Measurements from ENCODE around the gene BAZ1A.
"Not testable (repeated sequence)": the region's sequence is repeated elsewhere in the genome, so short reads cannot be mapped to it uniquely, and the experiment has no call there.

BAZ1A gene

DNA sequence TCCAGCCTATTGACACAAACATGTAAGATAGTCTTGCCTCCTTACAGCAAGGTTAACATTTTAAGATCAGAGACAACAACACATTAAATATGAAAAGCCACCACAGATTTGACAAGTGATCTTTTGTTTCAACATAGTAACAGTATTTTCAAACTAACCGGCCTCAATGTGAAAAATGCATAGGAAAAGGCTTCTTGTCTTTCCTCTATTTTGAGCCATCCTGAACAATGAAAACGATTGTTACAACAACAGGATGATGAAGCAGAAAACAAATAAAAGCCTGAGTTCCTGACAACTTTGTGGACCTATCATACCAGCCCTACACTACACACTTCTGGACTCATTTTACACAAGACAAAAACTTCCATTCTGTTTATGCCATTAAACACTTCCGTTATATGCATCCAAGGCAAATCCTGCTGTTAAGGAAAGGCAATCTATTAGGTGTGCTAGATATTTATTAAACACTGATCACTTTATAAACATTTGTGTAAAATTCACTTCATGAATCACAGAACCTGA lies 37.3 kb downstream of the BAZ1A start:
- in situ Hi-C loops (cut with HindIII; ENCODE audit: low pct_unique_long_range_greater_than_20kb, low sequenced_read_pairs), result no loop called here
- TF ChIP-seq JUND (IDR thresholded peaks at IDR 0.05; ENCODE audit: low read depth), result no peak
- DNase-seq (ENCODE audit: low read depth in 1 of 2, low spot score in 1 of 2), result no peak

DNA sequence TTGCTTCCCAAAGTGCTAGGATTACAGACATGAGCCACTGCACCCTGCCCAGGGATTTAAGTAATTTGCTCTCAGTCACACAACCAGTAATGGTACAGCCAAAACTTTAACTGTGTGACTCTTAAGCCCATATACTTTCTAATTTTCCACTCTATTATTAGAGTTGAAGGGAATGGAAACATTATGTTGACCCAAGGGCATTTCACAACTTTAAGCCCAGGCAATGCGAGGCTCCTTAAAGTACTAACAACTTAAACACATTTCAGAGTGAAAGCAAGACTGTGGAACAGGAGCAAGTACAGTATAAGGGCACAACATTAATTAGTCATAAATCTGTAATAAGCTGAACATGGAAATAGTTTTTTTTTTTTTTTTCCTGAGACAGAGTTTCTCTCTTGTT lies 39.8 kb downstream of the BAZ1A start:
- TF ChIP-seq JUND (IDR thresholded peaks at IDR 0.05; ENCODE audit: low read depth), result no peak
- in situ Hi-C loops (cut with HindIII; ENCODE audit: low pct_unique_long_range_greater_than_20kb, low sequenced_read_pairs), result no loop called here
- no peak for DNase-seq (ENCODE audit: low read depth in 1 of 2, low spot score in 1 of 2)

DNA sequence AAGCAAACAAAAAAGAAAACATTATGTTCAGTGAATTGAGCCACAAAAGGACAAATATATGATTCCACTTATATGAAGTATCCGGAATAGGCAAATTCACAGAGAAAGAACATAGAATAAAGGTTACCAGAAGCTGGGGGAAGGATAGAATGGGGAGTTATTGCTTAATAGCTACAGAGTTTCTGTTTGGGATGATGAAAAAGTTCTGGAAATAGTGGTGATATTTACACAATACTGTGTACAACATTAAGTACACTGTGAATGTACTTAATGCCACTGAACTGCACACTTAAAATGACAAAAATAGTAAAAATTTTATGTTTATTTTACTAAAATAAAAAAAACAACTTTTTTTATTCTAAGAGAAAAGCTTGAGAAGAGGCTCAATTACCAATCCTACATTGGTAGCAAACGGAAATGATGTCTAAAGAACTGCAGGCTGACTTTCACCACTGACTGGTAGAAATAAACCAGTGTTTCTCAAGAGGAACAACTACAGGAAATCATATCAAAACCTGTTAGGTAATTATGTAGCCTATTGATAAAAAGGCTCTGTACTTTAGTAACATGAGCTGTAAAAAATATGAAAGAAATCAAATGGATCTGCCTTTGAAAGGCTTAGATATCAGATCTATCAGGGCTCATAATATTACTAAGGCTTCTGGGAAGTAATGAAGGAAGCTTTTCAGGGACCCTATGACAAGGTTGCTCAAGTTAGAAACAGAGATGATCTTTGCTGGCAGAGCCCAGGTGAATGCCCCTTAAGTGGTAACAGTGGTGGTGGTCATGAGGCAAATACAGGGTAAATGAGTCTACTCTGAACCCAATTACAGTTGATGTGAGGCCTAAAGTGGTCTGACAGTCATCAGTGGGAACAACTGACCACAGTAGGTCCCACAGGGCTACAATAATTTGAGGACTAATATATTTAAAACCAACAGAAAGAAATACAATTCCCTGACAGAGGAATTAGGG lies 41.3 kb downstream of the BAZ1A start:
- no peak for TF ChIP-seq JUND (IDR thresholded peaks at IDR 0.05; ENCODE audit: low read depth)
- DNase-seq (ENCODE audit: low read depth in 1 of 2, low spot score in 1 of 2), result no peak
- in situ Hi-C loops (cut with HindIII; ENCODE audit: low pct_unique_long_range_greater_than_20kb, low sequenced_read_pairs), result no loop called here

DNA sequence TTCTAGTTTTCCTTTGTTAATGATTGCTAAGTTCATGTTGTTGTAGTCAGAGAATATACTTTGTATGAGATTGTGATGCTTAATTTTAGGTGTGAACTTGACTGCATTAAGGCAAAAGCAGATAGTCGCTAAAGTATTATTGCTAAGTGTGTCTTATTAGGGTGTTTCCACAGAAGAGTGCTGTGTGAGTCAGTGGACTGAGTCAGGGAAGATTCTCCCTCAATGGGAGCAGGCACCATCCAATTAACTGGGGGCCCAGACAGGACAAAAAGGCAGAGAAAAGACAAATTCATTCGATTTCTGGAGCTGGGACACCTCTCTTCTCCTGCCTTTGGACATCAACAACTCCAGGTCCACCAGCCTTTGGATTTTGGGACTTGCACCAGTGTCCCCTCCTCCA lies 48.5 kb downstream of the BAZ1A start:
- DNase-seq (ENCODE audit: low read depth in 1 of 2, low spot score in 1 of 2), result no peak
- in situ Hi-C loops (cut with HindIII; ENCODE audit: low pct_unique_long_range_greater_than_20kb, low sequenced_read_pairs), result no loop called here
- TF ChIP-seq JUND (IDR thresholded peaks at IDR 0.05; ENCODE audit: low read depth), result no peak

DNA sequence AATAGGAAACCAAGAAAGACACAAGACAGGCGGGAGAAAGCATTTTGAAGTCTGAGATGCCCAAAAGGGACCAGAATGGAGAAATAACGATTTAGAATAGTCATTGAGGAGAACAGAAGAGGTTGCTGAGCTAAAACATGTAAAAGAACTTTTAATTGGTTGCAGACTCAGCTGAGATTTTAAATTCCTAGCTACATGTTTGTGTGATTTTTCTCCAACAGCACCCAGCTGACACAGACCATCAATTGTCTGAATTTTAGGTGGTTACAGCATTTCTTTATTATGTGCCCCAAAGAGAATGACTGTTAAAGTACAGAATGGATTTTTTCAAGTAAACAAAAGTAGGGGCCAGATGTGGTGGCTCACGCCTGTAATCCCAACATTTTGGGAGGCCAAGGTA lies 50.3 kb downstream of the BAZ1A start:
- TF ChIP-seq JUND (IDR thresholded peaks at IDR 0.05; ENCODE audit: low read depth), result no peak
- in situ Hi-C loops (cut with HindIII; ENCODE audit: low pct_unique_long_range_greater_than_20kb, low sequenced_read_pairs), result no loop called here
- no peak for DNase-seq (ENCODE audit: low read depth in 1 of 2, low spot score in 1 of 2)

DNA sequence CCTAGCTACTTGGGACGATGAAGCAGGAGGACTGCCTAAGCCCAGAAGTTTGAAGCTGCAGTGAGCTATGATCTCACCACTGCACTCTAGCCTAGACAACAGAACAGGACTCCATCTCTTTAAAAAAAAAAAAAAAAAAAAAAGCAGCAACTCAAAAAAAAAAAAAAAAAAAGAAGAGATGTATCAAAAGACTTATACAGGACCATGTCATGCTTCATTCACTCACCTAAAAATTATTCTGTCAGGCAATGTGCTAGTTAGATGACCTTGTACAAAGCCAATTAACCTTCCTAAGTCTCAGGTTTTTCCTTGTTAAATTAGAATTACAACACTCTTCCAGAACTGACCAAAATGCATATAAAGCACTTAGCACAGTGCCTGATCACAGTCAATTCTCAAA lies 50.9 kb downstream of the BAZ1A start:
- DNase-seq (ENCODE audit: low read depth in 1 of 2, low spot score in 1 of 2), result no peak
- in situ Hi-C loops (cut with HindIII; ENCODE audit: low pct_unique_long_range_greater_than_20kb, low sequenced_read_pairs), result no loop called here
- no peak for TF ChIP-seq JUND (IDR thresholded peaks at IDR 0.05; ENCODE audit: low read depth)

DNA sequence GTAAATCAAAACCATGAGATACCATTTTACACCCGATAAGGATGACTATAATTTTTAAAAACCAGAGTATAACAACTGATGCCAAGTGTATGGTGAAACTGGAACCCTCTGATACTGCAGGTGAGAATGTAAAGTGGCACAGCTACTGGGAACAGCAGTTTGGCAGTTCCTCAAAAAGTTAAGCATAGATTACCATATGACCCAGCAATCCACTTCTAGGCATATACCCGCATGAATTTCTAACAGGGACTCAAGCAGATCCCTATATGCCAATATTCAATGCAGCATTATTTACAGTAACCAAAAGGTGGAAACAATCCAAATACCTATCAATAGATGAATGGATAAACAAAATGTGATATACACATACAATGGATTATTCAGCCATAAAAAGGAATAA lies 57.4 kb downstream of the BAZ1A start:
- in situ Hi-C loops (cut with HindIII; ENCODE audit: low pct_unique_long_range_greater_than_20kb, low sequenced_read_pairs), result no loop called here

DNA sequence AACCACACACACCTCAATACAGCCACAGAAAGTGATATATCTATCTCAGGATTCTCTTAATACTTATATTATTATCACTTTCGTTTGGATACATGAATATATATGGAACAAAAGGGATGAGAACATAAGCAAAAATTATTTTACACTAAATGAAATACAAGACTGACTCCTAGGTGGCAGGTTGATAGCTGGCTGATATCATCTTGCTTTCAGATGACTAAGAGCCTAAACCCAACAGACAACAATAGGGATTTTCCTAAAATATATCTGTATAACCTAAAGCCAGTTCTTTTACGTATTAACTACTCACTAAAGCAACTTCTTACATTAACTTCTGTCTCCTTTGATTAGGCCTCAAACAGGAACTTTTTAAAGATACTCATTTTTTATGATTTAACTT lies 65.1 kb downstream of the BAZ1A start:
- no peak for DNase-seq (ENCODE audit: low read depth in 1 of 2, low spot score in 1 of 2)
- TF ChIP-seq JUND (IDR thresholded peaks at IDR 0.05; ENCODE audit: low read depth), result no peak
- in situ Hi-C loops (cut with HindIII; ENCODE audit: low pct_unique_long_range_greater_than_20kb, low sequenced_read_pairs), result no loop called here

More for the DNA sequence above, 57.4 kb downstream of the BAZ1A start:
- DNase-seq (ENCODE audit: low read depth in 1 of 2, low spot score in 1 of 2), result no peak
- TF ChIP-seq JUND (IDR thresholded peaks at IDR 0.05; ENCODE audit: low read depth), result no peak

DNA sequence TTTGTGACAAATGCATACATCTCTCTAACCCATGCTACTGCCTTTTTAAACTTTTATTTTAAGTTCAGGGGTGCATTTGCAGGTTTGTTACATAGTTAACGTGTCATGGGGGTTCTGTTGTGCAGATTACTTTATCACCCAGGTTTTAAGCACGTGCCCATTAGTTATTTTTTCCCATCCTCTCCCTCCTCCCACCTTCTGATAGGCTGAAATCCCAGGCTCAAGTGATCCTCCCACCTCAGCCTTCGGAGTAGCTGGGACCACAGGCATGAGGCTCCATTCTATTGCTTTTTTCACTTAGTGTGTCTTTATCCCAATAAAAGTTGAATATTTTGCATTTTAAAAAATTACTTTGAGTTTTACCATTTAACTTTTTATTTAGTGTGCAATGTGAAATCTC lies 68.9 kb downstream of the BAZ1A start:
- in situ Hi-C loops (cut with HindIII; ENCODE audit: low pct_unique_long_range_greater_than_20kb, low sequenced_read_pairs), result no loop called here
- DNase-seq (ENCODE audit: low read depth in 1 of 2, low spot score in 1 of 2), result no peak
- no peak for TF ChIP-seq JUND (IDR thresholded peaks at IDR 0.05; ENCODE audit: low read depth)

DNA sequence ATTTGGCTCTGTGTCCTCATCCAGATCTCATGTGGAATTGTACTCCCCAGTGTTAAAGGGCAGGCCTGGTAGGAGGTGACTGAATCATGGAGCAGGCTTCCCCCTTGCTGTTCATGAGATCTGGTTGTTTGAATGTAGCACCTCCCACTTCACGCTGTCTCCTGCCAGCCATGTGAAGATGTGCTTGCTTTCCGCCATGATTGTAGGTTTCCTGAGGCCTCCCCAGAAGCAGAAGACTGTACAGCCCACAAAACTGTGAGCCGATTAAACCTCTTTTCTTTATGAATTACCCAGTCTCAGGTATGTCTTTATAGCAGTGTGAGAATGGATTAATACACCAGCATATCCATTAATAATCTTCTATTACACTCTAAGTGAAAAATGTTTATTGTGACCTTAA lies 70.2 kb downstream of the BAZ1A start:
- in situ Hi-C loops (cut with HindIII; ENCODE audit: low pct_unique_long_range_greater_than_20kb, low sequenced_read_pairs), result no loop called here
- no peak for TF ChIP-seq JUND (IDR thresholded peaks at IDR 0.05; ENCODE audit: low read depth)
- no peak for DNase-seq (ENCODE audit: low read depth in 1 of 2, low spot score in 1 of 2)

DNA sequence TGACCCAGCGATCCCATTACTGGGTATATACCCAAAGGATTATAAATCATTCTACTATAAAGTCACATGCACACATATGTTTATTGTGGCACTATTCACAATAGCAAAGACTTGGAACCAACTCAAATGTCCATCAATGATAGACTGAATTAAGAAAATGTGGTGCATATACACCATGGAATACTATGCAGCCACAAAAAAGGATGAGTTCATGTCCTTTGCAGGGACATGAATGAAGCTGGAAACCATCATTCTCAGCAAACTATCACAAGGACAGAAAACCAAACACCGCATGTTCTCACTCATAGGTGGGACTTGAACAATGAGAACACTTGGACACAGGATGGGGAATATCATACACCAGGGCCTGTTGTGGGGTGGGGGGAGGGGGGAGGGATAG lies 76.3 kb downstream of the BAZ1A start:
- DNase-seq (ENCODE audit: low read depth in 1 of 2, low spot score in 1 of 2); in situ Hi-C loops (cut with HindIII; ENCODE audit: low pct_unique_long_range_greater_than_20kb, low sequenced_read_pairs): not testable (repeated sequence)

DNA sequence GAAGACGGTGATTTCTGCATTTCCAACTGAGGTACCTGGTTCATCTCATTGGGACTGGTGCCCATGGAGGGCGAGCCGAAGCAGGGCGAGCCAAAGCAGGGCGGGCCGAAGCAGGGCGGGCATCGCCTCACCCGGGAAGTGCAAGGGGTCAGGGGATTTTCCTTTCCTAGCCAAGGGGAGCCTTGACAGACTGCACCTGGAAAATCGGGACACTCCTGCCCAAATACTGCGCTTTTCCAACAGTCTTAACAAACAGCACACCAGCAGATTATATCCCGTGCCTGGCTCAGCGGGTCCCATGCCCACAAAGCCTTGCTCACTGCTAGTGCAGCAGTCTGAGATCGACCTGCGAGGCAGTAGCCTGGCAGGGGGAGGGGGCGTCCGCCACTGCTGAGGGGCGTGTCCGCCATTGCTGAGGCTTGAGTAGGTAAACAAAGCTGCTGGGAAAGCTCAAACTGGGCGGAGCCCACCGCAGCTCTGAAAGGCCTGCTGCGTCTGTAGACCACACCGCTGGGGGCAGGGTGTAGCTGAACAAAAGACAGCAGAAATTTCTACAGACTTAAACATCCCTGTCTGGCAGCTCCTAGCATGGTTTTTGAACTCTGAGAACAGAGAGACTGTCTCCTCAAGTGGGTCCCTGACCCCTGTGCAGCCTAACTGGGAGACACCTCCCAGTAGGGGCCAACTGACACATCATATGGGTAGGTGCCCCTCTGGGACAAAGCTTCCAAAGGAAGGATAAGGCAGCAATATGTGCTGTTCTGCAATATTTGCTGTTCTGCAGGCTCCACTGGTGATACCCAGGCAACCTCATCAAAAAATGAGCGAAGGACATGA lies 77.2 kb downstream of the BAZ1A start:
- DNase-seq (ENCODE audit: low read depth in 1 of 2, low spot score in 1 of 2), result no peak
- in situ Hi-C loops (cut with HindIII; ENCODE audit: low pct_unique_long_range_greater_than_20kb, low sequenced_read_pairs), result no loop called here
- no peak for TF ChIP-seq JUND (IDR thresholded peaks at IDR 0.05; ENCODE audit: low read depth)

DNA sequence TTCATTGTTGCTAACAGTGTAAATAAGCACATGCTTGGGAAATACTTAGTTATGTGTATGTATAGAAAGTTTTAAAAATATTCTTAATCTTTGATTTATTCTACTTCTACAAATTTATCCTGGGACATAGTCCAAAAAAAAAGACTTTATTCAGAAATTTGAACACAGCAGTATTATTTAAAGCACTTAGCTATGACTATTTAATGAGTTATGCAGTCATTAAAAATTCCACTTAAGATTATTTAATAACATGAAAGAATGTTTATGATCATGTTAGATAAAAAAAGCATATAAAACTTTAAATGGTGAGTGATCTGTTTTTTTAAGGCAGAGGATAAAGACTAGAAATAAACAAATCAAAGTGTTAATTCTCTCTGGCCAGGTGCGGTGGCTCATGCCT lies 78.3 kb downstream of the BAZ1A start:
- DNase-seq (ENCODE audit: low read depth in 1 of 2, low spot score in 1 of 2), result no peak
- no peak for TF ChIP-seq JUND (IDR thresholded peaks at IDR 0.05; ENCODE audit: low read depth)
- in situ Hi-C loops (cut with HindIII; ENCODE audit: low pct_unique_long_range_greater_than_20kb, low sequenced_read_pairs), result no loop called here

Measured in T47D (cell line).